Spleen (tissue), 7 donors: ENCODE data around the gene CDH13.

ENCODE experiments used
- POLR2A ChIP-seq, 3 donors: fragments of 450-650 bp; IDR thresholded peaks; one replicate each; pipeline ENCODE4 v1.5.1; 2017; ENCODE audit warnings: antibody characterized with exemption in 3 of 3, mild to moderate bottlenecking in 1 of 3
- TF ChIP-seq, protein P1 (sequence below), 11 experiments: fragments of 200-600 bp in 7 of 11; fragments of 450-650 bp in 4 of 11; sonication (generic) in 4 of 11; IDR thresholded peaks in 8 of 11; conservative IDR thresholded peaks in 3 of 11; 1 replicate in 7 of 11; 2 replicates in 4 of 11; pipeline versions ENCODE4 v1.4.0 to v1.8.0; 2016 to 2021; ENCODE audit warnings: antibody characterized with exemption in 11 of 11, inconsistent platforms in 4 of 11, mild to moderate bottlenecking in 1 of 11
- donor health status: DM: no; HTN: no; CAD: no; lungs with moderate emphysema.
- donor health status: DM: no; HTN: no; CAD: no.
- donor health status: DM: no; HTN: no; CAD: no.

DNA sequence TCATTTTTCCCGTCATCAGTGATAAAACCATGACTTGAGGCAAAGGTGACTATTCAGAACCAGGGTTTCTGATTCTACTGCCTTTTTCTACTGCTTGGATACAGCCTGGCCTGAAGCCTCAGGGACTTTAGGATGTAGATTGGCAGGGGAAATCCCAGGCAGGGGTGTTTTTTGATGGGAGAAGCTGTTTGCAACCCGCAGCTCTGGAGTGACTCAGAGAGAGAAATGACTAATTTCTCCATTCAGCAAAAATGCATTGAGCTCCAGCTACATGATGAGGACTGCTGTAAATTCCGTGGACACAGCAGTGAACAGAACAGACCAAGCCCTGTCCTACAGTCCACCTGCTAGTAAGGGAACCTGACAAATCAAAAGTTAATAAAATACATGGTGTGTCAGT lies 560.6 kb downstream of the CDH13 start:
- TF ChIP-seq, protein P1, sequence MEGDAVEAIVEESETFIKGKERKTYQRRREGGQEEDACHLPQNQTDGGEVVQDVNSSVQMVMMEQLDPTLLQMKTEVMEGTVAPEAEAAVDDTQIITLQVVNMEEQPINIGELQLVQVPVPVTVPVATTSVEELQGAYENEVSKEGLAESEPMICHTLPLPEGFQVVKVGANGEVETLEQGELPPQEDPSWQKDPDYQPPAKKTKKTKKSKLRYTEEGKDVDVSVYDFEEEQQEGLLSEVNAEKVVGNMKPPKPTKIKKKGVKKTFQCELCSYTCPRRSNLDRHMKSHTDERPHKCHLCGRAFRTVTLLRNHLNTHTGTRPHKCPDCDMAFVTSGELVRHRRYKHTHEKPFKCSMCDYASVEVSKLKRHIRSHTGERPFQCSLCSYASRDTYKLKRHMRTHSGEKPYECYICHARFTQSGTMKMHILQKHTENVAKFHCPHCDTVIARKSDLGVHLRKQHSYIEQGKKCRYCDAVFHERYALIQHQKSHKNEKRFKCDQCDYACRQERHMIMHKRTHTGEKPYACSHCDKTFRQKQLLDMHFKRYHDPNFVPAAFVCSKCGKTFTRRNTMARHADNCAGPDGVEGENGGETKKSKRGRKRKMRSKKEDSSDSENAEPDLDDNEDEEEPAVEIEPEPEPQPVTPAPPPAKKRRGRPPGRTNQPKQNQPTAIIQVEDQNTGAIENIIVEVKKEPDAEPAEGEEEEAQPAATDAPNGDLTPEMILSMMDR (IDR thresholded peaks at IDR 0.05 in 8 of 11, conservative IDR thresholded peaks at IDR 0.05 in 3 of 11): no peak
- no peak for TF ChIP-seq POLR2A (IDR thresholded peaks at IDR 0.05)
